Endothelial cell (in vitro differentiated cells): Measurements from ENCODE around the gene P3H3. TPM values are rescaled to one million over a fixed set of nuclear protein-coding genes. Genes with fewer than 3 reads are reported as not detected.

Experiments
- DNase-seq: peaks from one replicate; pipeline ENCODE4 v3.0.0; 2021; ENCODE audit warnings: low spot score
- H3K27ac Mint-ChIP-seq: one replicate; pipeline ENCODE4 v1.8.0; 2021; ENCODE audit warnings: mixed read lengths, inconsistent platforms; ENCODE audit not compliant: unreplicated experiment
- H3K27me3 Mint-ChIP-seq: one replicate; pipeline ENCODE4 v1.8.0; 2021; ENCODE audit warnings: mild to moderate bottlenecking, moderate library complexity, mixed read lengths, inconsistent platforms; ENCODE audit not compliant: unreplicated experiment
- H3K36me3 Mint-ChIP-seq: one replicate; pipeline ENCODE4 v1.8.0; 2021; ENCODE audit warnings: mild to moderate bottlenecking, low read depth, mixed read lengths, inconsistent platforms; ENCODE audit not compliant: unreplicated experiment
- H3K4me1 Mint-ChIP-seq: one replicate; pipeline ENCODE4 v1.8.0; 2021; ENCODE audit warnings: mild to moderate bottlenecking, mixed read lengths, inconsistent platforms; ENCODE audit not compliant: unreplicated experiment
- H3K4me3 Mint-ChIP-seq: one replicate; pipeline ENCODE4 v1.8.0; 2021; ENCODE audit warnings: mild to moderate bottlenecking, mixed read lengths, inconsistent platforms; ENCODE audit not compliant: unreplicated experiment
- H3K9me3 Mint-ChIP-seq: one replicate; pipeline ENCODE4 v1.8.0; 2021; ENCODE audit warnings: mixed read lengths, inconsistent platforms; ENCODE audit not compliant: unreplicated experiment
- CTCF ChIP-seq: fragments of 200-600 bp; sonication (generic); IDR thresholded peaks from one replicate; pipeline ENCODE4 v1.5.0; 2021; ENCODE audit warnings: antibody characterized with exemption; ENCODE audit not compliant: unreplicated experiment
- total RNA-seq: library from RNA; stranded (reverse); fragmentation: NEBNext Ultra II Directional; extraction: Animal tissue kit (Norgen Biotek cat#: 25700); gene quantifications from one replicate; pipeline ENCODE4 v1.2.1, GENCODE V29; 2021; ENCODE audit not compliant: unreplicated experiment

Gene P3H3
- total RNA-seq, 1 donor from 2014 or later: 48.8 TPM

DNA sequence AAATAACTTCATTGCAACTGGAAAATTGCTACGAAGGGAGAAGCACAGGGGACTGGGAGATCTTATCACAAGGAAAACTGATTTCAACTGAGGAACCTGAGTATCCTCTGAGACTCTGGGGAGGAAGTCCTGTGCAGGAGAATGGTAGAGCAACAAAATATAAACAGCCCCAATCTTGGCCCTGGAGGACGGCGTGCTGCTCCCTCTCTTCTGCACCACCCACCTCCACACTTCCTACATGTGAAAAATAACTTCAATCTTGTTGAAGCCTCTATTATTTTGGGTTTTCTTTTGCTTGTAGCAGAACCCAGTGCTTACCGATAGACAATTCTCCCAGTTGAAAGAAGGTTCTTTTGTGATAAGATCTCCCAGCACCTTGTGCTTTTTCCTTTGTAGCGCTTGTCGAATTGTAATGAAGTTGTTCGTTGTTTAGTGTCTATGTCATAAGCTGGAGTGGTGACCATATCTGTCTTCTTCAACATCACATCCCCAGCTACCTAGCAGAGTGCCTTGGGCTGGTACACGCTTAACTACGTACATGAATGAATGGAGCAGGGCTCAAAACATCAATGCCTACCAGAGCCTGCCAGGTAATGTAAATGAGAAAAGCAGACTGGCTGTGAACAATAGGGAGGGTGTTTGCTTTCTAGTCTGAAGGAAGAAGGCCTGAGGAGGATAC lies 41.7 kb upstream of the P3H3 start:
- Mint-ChIP-seq H3K36me3 (peaks cover 4% of the 10 kb centered on the region), H3K4me3 (no peak overlapping the region), H3K4me1 (peaks cover 43% of the 10 kb centered on the region), H3K9me3 (no peaks in the 10 kb centered on the region), H3K27ac (peak overlapping the region; percentile 80), H3K27me3 (peaks cover 1% of the 10 kb centered on the region)
- no peak for TF ChIP-seq CTCF
- DNase-seq: no peak

- Mint-ChIP-seq H3K36me3 (peaks cover 4% of the 10 kb centered on the region), H3K4me1 (peaks cover 45% of the 10 kb centered on the region), H3K9me3 (no peaks in the 10 kb centered on the region), H3K4me3 (no peak overlapping the region), H3K27ac (peak overlapping the region; percentile 80), H3K27me3 (peaks cover under 1% of the 10 kb centered on the region)
- no peak for TF ChIP-seq CTCF
- DNase-seq: no peak
Measured at GRCh38 chr12:6787309-6787708, 40.9 kb upstream of the P3H3 start.

DNA sequence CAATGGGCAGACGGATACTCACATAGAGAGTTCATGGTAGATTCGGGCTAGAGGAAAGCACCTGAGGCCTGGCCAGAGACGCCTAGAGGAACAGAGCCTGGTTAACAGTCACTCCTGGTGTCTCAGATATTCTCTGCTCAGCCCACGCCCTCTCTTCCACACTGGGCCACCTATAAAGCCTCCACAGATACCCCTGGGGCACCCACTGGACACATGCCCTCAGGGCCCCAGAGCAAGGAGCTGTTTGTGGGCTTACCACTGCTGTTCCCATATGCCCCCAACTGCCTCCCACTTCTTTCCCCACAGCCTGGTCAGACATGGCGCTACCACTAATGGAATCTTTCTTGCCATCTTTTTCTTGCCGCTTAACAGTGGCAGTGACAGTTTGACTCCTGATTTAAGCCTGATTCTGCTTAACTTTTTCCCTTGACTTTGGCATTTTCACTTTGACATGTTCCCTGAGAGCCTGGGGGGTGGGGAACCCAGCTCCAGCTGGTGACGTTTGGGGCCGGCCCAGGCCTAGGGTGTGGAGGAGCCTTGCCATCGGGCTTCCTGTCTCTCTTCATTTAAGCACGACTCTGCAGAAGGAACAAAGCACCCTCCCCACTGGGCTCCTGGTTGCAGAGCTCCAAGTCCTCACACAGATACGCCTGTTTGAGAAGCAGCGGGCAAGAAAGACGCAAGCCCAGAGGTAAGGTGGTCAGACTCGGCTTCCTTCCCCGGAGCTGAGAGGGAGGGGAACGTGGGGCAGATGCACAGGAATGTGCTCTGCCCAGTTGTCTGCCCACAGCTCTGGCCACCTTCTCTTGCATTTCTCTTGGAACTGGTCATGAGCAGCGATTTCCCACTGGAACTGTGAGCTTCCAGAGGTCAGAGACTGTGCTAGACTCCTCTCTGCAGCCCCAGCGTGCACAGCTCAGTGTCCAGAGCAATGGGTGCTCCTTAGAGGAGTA lies 39.0 kb upstream of the P3H3 start, which contains the start of gene CD4:
TSS of gene CD4 (plus strand) at position 557 of the 953 bp plus-strand sequence. CDS start 10,611 bp downstream, outside the sequence.
- peaks cover 2% of the 10 kb centered on the region for H3K27me3 Mint-ChIP-seq
- DNase-seq: no peak
- H3K27ac Mint-ChIP-seq: peak within 1 kb of the TSS; percentile 77
- peaks cover 4% of the 10 kb centered on the region for H3K36me3 Mint-ChIP-seq
- no peak within 1 kb of the TSS for H3K4me3 Mint-ChIP-seq
- peaks cover 52% of the 10 kb centered on the region for H3K4me1 Mint-ChIP-seq
- no peak for TF ChIP-seq CTCF
- no peaks in the 10 kb centered on the region for H3K9me3 Mint-ChIP-seq

GRCh38 chr12:6790496-6791150 lies 37.6 kb upstream of the P3H3 start:
- no peaks in the 10 kb centered on the region for H3K9me3 Mint-ChIP-seq
- H3K27me3 Mint-ChIP-seq: peaks cover 2% of the 10 kb centered on the region
- no peak overlapping the region for H3K4me3 Mint-ChIP-seq
- no peak for TF ChIP-seq CTCF
- peaks cover 39% of the 10 kb centered on the region for H3K4me1 Mint-ChIP-seq
- no peak overlapping the region for H3K27ac Mint-ChIP-seq
- no peak for DNase-seq
- H3K36me3 Mint-ChIP-seq: peaks cover 4% of the 10 kb centered on the region
